ENCODE measurements around the gene PLCB4.

- TF ChIP-seq POLR2A (IDR thresholded peaks at IDR 0.05) (no peak), CTCF (IDR thresholded peaks at IDR 0.05) (no peak)
These were observed 208.1 kb downstream of the PLCB4 start for GRCh38 chr20:9276966-9277468.

Measured in adrenal gland (tissue), 5 donors.